Measurements from ENCODE around the gene SPSB4.

Gene SPSB4

GRCh38 chr3:141124715-141125114 lies 73.6 kb downstream of the SPSB4 start:
- no peak for TF ChIP-seq CTCF (IDR thresholded peaks at IDR 0.05; ENCODE audit: low read depth, low read length)
- DNase-seq (ENCODE audit: extremely low read depth, low read depth): no peak

- DNase-seq (ENCODE audit: extremely low read depth, low read depth): no peak
- TF ChIP-seq CTCF (IDR thresholded peaks at IDR 0.05; ENCODE audit: low read depth, low read length): no peak
These were observed 74.2 kb downstream of the SPSB4 start for GRCh38 chr3:141125351-141125750.

GRCh38 chr3:141126661-141127343 lies 75.7 kb downstream of the SPSB4 start:
- DNase-seq (ENCODE audit: extremely low read depth, low read depth): no peak
- no peak for TF ChIP-seq CTCF (IDR thresholded peaks at IDR 0.05; ENCODE audit: low read depth, low read length)

GRCh38 chr3:141127344-141128125 lies 76.4 kb downstream of the SPSB4 start:
- no peak for TF ChIP-seq CTCF (IDR thresholded peaks at IDR 0.05; ENCODE audit: low read depth, low read length)
- DNase-seq (ENCODE audit: extremely low read depth, low read depth): no peak

- DNase-seq (ENCODE audit: extremely low read depth, low read depth): no peak
- TF ChIP-seq CTCF (IDR thresholded peaks at IDR 0.05; ENCODE audit: low read depth, low read length): no peak
These were observed 77.1 kb downstream of the SPSB4 start for GRCh38 chr3:141128126-141128777.

GRCh38 chr3:141129049-141129448 lies 77.9 kb downstream of the SPSB4 start:
- no peak for TF ChIP-seq CTCF (IDR thresholded peaks at IDR 0.05; ENCODE audit: low read depth, low read length)
- no peak for DNase-seq (ENCODE audit: extremely low read depth, low read depth)

GRCh38 chr3:141129541-141130011 lies 78.4 kb downstream of the SPSB4 start:
- DNase-seq (ENCODE audit: extremely low read depth, low read depth): no peak
- TF ChIP-seq CTCF (IDR thresholded peaks at IDR 0.05; ENCODE audit: low read depth, low read length): no peak

All from AG09319 (cell line).